Frontal cortex (tissue), 4 donors: ENCODE measurements around the gene RNASEL. TPM values are rescaled to one million over a fixed set of nuclear protein-coding genes. Genes with fewer than 3 reads are reported as not detected.

Experiments used
- DNase-seq, 2 donors: peaks; one replicate each; pipeline ENCODE4 v3.0.0; 2012; ENCODE audit warnings: low spot score in 2 of 2
- FAIRE-seq: peaks from 2 replicates; lab custom pipeline; 2012; peaks lifted over from hg19 to GRCh38; lab: Jason Lieb, UNC
- total RNA-seq: library from RNA; depleted of rRNA; stranded (reverse); fragments of >200 nt; gene quantifications from one replicate; pipeline ENCODE4 v1.2.3, GENCODE V29; 2014
- donor health status: control.
- donor health status: control.
- donor health status: control.

RNASEL gene
- total RNA-seq, 1 donor from 2014 or later, result 4.1 TPM

DNA sequence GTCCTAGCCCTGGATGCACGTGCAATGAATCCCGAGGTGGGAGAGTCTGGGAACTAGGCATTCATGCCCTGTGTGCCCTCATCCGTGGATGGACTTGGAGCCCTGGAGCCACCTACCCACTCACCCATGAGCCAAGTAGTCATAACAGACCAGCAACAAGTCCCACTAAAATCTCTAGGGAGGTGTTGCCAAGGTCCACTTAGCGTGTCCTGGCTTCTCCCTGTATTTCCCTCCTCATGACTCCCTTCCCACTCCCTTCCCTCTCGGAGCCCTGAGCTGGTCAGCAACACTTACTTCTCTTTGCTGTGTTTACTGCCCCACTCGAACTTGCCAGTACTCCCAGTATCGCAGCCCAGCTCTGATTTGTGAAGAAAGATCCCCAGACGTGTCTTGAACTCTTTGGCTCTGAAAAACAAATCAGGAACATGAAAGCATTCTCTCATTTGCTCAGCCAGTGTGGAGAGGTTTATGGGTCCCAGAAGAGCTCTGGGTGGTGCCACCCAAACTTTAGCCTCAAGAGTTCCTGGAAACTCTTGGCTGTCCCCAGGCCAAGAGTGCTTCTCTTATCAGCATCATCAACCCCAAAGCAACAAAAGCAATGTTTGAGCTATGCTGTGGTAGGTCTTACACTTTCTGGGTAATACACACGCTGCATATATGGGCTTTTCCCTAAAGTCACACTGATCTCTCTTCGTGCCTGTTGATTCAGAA is 14.0 kb upstream of the RNASEL start:
- DNase-seq, result no peak
- FAIRE-seq, result no peak

DNA sequence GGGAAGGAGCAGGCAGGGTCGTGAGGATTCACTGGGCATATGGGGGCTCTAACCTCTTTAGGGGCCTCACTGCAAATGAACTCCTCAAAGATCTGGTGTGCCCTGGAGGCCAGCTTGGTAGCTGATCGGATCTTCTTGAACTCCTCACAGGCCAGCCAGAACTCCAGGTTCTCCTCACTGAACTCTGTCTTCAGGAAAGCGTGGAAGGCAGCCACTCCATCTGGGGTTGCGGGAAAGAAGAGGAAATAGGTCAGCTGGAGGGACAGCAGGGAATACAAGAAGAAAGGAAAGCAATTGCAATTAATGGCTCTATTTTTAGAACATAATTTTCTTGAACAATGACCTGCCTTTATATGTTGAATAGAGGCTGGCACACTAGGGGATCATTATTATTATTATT is 12.9 kb upstream of the RNASEL start:
- no peak for DNase-seq
- no peak for FAIRE-seq

DNA sequence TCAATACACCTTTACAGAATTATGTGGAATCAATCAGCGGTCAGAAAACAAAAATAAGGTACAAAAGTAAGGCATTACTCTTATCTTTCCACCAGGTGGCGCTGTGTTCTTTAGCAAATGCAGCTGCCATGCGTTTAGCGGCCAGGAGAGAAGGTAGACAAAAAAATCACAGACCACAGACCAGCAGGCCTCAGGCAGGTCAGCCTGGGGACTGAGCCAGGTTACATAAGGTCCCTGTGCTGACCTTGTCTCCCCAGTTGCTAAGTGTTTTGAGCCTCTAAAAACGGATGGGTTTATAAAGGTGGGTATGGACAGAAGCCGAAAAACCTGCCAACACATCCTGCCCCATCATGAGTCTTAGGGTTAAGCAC is 12.3 kb upstream of the RNASEL start:
- DNase-seq (peak; percentile 62 to 75), FAIRE-seq (no peak)

DNA sequence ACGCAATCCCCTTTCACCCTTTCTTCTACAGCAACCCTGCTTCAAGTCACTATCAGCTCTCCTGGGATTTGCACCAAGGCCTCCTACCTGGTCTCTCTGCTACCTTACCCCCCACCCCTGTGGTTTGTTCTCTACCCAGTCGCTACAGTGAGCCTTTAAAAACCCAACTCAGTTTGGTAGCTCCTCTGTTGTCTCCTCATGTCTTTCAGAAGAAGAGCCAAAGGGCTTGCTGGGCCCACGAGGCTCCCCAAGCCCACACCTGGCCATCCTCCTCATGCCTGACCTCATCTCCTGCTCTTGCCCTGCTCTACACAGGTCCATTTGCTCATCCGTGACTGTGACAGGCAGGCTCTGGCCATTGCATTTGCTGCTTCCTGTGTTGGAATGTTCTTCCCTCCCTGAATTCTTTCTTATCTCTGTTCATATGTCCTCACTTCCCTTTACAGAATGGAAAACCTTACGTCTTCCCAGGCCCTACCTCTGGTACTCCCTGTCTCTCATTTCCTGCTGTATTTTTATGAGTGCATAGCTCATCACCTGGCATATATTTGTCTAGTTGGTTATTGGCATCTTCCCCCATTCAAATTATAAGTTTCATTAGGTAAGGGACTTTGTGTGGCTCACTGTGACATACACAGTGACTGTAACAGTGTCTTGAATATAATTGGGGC is 11.8 kb upstream of the RNASEL start:
- DNase-seq (no peak), FAIRE-seq (no peak)

DNA sequence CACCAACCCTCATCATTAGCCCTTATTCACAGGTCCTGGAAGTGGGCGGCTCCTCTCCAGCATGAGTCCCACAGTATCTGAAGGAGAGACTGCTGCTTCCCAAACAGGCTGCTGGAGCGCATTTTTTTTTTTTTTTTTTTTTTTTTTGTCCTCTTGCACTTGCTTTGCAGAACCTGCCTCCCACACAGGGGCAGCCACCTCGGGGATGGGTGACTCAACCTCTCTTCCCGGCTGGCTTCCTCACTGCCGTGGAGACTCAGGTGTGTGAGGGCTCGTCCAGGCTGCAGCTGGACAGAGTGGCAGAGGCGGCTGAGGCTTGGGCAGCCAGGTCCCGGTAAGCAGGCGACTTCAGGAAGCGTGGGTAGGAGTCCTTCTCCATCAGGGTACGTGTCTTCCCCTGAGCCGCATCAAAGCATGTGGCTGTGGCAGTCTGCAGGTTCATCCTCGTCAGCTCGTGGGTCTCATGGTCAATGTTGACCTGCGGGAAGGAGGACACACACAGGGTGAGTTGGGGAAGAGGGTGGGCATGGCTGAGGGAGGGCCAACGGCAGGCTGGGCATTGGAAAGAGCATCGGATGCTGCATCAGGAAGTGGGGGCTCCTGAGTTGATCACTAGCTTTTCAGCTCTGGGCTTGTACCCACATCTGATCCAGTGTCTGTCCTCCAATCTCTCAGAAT is 11.1 kb upstream of the RNASEL start:
- FAIRE-seq, result no peak
- no peak for DNase-seq

DNA sequence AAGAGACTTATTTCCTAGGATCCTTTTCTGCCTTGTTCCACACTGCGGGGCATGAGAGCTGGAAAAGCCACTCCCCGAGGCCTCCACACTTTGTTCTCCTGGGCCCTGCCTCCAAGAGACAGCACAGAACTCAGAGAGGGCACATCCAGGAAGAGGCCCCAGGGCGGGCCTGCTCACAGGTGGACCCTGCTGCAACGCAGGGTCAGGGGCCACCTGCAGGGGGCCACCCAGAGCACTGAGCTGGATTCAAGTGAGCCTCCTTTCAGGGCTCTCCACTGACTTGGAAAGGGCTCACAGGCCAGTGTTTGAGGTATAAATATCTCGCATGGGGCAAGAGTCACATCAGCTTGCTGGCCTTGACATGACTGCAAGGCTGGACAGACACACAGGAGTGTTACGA is 10.3 kb upstream of the RNASEL start:
- no peak for DNase-seq
- no peak for FAIRE-seq

DNA sequence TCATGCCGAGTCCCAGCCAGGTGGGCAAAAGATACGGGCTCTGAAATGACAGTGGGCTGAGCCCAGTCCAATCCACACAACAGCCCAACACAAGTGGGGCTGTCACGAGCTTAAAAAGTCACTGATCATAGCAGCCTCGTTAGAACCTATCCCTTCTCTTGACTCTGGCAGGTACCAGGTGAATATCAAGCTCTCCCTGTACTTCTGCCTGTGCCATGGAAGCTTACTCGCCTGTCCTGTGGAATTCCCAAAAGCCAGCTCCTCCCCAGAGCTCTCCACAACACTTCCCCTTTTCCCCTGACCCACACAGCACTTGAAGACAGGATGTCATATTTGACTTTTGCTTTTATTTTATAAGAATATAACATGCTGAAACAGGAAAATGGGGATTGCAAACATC is 9.2 kb upstream of the RNASEL start:
- FAIRE-seq (no peak), DNase-seq (no peak)

DNA sequence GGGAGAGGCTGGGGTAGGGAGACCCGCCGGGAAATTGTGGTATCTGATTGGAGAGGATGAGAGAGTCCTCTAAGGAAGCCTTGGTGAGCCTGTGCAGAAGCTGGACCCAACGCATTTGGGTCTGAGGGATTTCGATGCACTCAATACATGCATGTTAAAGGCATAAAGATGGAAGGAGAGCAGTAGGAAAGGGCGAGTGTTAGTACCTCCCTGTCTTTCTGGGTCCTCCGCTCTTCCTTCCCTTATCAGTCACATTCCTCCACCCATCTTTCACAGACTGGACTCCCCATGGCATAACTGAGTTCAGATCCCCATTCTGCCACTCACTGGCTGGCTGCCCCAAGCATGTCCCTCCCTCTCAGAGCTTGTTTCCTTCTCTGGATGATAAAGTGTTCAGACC is 7.9 kb upstream of the RNASEL start:
- no peak for DNase-seq
- no peak for FAIRE-seq

DNA sequence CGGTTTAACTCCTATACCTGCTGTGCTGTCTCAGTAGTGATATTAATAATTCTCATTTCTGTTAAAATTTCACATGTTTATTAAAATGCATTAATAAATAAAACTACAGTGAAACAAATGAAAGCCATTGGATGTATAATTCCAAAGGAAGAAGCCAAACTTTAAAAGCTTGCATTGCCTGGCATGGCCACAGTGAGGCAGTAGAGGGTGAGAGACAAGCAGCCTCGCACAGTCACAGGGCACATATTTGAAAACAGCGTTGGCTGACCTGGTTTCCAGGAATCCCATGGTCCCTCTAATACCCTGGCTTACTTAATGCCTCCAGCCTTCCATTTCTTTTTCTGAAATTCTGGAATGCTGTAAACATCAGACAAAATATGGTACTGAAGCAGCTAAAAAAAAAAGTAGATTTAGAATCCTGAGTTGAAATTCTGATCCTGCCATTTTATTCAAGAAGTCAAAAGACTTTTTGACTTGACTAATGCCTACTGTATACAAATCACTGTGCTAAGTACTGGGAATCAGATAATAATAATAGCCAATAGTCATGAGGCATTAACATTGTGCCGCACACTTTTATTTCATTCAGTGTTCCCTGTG is 6.7 kb upstream of the RNASEL start:
- FAIRE-seq, result no peak
- DNase-seq, result peak in 1 of 2 donors; percentile 70

DNA sequence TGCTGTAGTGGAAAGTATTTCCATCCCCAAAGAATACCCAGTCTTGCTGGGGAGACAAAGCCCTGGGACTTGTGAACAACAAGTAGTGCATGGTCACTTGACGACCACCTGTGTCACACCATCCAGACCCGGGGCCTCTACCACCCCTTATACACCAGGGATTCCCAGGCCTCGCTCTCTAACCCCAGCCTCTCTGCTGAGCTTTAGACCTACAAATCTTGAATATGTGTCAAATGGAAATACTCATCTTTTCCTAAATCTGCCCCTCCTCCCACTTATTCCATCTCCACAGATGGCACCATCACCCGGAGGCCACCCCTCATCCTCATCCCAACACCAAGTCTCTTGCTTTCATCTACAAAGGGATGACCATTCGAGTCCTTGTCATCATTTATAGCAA is 875 bp upstream of the RNASEL start:
- FAIRE-seq (no peak), DNase-seq (no peak)

DNA sequence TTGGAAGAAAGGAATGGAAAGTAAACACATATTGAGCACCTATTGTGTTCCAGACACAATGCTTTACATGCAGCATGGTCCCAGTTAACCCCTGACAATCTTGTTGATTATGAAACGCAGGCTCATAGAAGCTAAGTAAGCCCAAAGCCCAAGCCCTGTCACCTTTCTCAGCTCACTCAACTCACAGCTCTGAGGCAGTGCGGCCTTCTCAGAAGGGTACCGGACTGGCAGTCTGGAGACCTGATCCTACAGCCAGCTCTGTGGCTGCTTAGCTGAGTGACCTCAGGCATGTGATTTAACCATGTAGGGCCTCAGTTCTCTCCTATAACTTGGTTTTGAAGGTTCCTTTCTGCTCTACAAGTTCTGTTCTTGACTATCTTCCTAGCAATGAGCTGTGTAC is 464 bp upstream of the RNASEL start:
- FAIRE-seq (no peak), DNase-seq (no peak)

DNA sequence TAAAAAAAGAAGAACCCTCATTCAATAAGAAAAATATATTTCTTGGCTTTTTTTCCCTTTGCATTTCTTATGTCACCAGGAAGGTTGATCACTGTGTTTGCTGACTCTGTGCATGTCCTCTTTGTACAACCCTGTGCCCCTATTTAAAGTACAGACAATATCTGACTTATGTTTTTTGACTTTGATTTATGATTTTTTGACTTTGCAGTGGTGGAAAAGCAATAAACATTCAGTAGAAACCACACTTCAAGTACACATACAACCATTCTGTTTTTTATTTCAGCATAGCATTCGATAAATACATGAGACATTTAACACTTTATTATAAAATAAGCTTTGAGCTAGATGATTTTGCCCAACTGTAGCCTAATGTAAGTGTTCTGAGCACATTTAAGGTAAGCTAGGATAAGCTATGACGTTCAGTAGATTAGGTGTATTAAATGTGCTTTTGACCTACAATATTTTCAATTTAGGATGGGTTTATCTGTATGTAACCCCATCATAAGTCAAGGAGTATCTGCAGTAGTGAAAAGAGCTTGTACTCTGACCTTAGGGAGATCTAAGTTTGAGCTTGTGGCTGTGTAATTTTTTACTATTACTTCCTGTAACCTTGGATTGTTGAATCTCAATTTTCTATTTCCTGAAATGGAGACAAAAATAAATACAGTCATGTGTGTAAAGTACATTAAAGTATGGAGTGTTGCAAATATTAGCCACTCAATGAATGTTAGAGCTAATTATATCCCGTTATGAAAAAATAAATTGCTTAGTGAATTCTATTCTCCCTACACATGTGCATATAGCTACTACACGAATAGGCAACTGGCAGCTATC is 1.2 kb downstream of the RNASEL start:
- DNase-seq (no peak), FAIRE-seq (no peak)

DNA sequence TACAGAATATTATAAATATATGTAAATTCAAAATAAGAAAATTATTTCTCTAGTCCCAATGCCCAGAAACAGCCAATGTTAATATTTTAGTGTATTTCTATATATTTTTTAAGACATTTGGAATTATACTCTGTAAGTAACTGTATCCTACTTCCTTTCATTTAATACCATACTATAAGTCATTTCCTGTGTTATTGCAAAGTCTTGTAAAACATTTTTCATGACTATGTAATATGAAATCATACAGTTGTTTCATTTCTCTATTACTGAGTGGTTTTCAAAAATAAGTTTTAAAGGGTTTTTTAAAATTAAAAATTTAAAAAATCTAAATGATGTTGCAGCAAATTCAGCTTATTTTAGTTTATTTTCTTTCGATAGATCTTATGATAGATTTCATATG is 2.0 kb downstream of the RNASEL start:
- FAIRE-seq (peak; percentile 66), DNase-seq (no peak)

DNA sequence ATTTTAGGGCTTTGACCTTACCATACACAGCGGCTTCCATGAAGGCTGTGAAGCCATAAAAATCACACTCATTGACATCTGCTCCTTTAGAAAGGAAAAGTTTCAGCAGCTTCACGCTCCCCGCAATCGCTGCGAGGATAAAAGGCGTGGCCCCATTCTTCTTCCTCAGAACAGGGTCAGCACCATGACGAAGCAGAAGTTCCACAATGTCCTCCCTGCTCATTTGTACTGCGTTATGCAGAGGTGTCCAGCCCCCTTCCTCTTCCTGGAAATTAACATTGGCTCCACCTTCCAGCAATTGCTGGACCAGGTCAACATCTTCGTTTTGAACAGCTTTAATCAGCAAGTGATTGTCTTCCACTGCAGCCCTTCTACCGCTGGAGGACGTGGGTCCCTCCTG is 2.7 kb downstream of the RNASEL start:
- DNase-seq (no peak), FAIRE-seq (no peak)

DNA sequence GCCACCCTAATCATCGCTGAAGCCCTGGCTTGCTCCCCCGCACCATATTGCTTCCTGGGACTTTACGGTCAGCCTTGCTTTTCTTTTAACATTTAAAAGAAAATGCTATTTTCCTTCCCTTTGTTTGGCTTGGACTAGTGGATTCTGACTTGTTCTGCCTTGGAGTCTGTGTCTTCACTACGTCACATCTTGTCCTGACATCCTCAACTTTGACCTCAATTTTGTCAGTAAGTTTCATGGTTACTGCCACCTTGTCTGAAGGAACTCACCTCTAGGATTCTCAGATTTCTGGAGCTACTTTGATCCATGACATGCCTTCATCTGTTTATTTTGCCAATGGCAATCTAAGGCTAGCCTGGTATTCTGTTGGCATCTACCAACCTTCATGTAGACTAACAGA is 4.3 kb downstream of the RNASEL start:
- DNase-seq (no peak), FAIRE-seq (no peak)

DNA sequence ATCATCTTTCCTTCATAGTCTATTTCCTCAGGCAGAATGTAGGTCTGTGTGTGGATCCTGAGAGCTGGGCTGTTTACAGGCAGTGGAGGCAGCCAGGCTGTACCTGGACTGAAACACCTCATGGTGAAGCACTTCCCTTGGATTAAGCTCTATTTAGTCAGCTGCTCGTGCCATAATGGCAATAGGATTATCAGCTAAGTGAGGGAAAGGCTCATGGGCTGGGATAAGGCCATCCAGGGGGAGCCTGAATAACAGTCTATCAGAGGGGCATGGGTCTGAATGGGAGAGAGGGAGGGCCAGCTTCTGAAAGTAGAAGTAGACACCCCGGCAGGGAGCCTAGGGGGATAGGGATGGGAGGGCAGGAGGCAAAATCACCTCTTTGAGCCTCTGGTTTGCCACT is 8.3 kb downstream of the RNASEL start:
- DNase-seq, result no peak

DNA sequence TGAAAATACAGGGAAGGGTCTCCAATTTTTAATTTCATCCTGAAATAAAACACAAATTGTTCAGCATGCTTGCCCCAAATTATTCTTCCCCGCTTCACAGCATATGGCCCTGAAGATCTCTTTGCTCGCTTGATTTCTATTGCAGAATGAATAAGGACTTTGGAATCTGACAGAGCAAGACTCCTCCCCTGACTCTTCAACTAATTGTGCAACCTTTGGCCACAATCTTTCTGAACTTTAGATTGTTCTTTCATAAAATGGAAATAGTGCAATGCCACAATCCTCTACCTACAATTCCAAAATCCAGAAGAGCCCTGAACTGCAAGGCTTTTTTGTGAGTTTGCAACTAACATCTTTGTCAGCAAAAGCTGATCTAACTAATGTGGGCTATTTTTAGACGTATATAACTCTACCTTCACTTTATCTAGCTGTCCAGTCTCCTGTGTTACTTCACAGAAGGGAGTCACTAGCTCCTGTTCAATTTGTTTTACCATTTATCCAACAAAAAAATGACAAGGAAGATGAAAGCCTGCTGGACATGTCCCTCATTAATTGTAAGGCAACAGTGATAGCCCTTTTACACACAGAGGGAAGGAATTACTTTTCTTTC is 13.4 kb downstream of the RNASEL start:
- no peak for DNase-seq
- no peak for FAIRE-seq

More for the DNA sequence above, 8.3 kb downstream of the RNASEL start:
- FAIRE-seq, result no peak

DNA sequence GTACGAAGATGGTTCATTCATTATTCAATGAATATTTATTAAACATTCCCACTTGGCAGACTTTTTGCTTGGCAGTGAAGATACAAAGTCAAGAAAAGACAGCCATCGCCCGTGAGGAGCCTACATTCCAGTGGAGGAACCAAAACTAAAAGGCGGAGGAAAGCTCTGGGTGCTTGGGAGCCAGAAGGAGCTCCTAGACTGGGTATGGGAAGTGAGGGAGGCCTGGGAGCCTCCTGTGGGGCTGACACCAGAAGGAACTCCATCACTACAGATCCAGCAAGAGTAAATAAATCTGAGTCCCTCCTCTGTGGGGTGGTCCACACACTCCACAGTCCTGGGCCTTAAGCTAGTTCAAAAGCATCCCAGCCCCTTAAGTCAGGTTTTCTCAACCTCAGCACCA is 14.9 kb downstream of the RNASEL start:
- DNase-seq (no peak), FAIRE-seq (no peak)

DNA sequence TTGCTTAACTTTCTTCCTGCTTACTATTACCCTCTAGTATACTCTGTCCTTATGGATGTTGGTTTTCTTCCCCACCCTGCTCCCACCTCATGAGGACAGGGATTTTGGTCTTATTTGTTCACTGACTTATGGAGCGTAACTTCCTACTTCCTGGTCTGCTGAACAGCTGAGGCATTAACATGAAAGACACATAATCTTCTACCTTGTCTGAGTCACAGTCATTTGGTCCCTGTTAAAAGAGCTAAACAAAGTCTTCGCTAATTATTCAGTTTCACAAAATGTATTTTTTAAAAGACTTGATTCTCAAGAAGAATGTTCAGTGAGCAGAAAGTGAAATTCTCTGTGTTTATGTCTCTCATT is 18.5 kb downstream of the RNASEL start:
- no peak for DNase-seq
- FAIRE-seq, result no peak
